Spleen (tissue), 7 donors: ENCODE data around the gene PIK3C2G.

Source experiments
- POLR2AphosphoS5 ChIP-seq, 3 donors: sonication (generic); formaldehyde crosslinking; IDR thresholded peaks; one replicate each; pipeline ENCODE4 v1.5.1; 2017; ENCODE audit warnings: antibody characterized with exemption in 3 of 3
- TF ChIP-seq, protein P1 (sequence below), 11 experiments: fragments of 200-600 bp in 7 of 11; fragments of 450-650 bp in 4 of 11; sonication (generic) in 4 of 11; IDR thresholded peaks in 8 of 11; conservative IDR thresholded peaks in 3 of 11; 1 replicate in 7 of 11; 2 replicates in 4 of 11; pipeline versions ENCODE4 v1.4.0 to v1.8.0; 2016 to 2021; ENCODE audit warnings: antibody characterized with exemption in 11 of 11, inconsistent platforms in 4 of 11, mild to moderate bottlenecking in 1 of 11
- donor health status: DM: no; HTN: no; CAD: no; lungs with moderate emphysema.
- donor health status: DM: no; HTN: no; CAD: no.
- donor health status: DM: no; HTN: no; CAD: no.

GRCh38 chr12:18323159-18323558, 61.8 kb downstream of the PIK3C2G start:
- TF ChIP-seq, protein P1, sequence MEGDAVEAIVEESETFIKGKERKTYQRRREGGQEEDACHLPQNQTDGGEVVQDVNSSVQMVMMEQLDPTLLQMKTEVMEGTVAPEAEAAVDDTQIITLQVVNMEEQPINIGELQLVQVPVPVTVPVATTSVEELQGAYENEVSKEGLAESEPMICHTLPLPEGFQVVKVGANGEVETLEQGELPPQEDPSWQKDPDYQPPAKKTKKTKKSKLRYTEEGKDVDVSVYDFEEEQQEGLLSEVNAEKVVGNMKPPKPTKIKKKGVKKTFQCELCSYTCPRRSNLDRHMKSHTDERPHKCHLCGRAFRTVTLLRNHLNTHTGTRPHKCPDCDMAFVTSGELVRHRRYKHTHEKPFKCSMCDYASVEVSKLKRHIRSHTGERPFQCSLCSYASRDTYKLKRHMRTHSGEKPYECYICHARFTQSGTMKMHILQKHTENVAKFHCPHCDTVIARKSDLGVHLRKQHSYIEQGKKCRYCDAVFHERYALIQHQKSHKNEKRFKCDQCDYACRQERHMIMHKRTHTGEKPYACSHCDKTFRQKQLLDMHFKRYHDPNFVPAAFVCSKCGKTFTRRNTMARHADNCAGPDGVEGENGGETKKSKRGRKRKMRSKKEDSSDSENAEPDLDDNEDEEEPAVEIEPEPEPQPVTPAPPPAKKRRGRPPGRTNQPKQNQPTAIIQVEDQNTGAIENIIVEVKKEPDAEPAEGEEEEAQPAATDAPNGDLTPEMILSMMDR (IDR thresholded peaks at IDR 0.05 in 8 of 11, conservative IDR thresholded peaks at IDR 0.05 in 3 of 11): no peak
- TF ChIP-seq POLR2AphosphoS5 (IDR thresholded peaks at IDR 0.05): no peak
